PC-3 (cell line): Measurements from ENCODE around the gene CRISPLD2. TPM values are rescaled to one million over a fixed set of nuclear protein-coding genes. Genes with fewer than 3 reads are reported as not detected.

Source experiments
- ATAC-seq: fragments of 200-7000 bp; cut with Tn5 transposase; 2 replicates; pipeline ENCODE4 v1.9.1; 2020; ENCODE audit warnings: mild to moderate bottlenecking, moderate library complexity
- BruUV-seq: library from RNA; stranded (reverse); fragments of 400-500 nt; replicated peaks from 2 replicates; lab custom pipeline; 2021; lab: Mats Ljungman, UMichigan
- CTCF ChIA-PET: fragments of 300-600 bp; sonication (Branson Sonifier 250); formaldehyde crosslinking; loops from one replicate; lab custom pipeline; 2022; ENCODE audit warnings: antibody characterized with exemption; lab: Charles Lee
- POLR2A ChIA-PET: fragments of 300-600 bp; sonication (Branson Sonifier 250); formaldehyde crosslinking; loops from one replicate; lab custom pipeline; 2022; ENCODE audit warnings: antibody characterized with exemption; ENCODE audit not compliant: unreplicated experiment; lab: Charles Lee
- DNase-seq: peaks from one replicate; pipeline ENCODE4 v3.0.0-alpha.2; 2015
- H2AFZ ChIP-seq: fragments of 300-600 bp; sonication (generic); 2 replicates; pipeline ENCODE4 v1.6.0; 2016; ENCODE audit warnings: antibody characterized with exemption, low read length
- H3F3A ChIP-seq: fragments of 300-600 bp; sonication (generic); one replicate; pipeline ENCODE4 v1.6.0; 2017; ENCODE audit warnings: antibody characterized with exemption, low read length, control low read depth, mild to moderate bottlenecking; ENCODE audit not compliant: unreplicated experiment
- H3K27ac ChIP-seq: fragments of 300-600 bp; sonication (generic); 2 replicates; pipeline ENCODE4 v1.5.1; 2016; ENCODE audit warnings: mild to moderate bottlenecking, low read length
- H3K27me3 ChIP-seq: fragments of 300-600 bp; sonication (generic); 2 replicates; pipeline ENCODE4 v1.6.1; 2016; ENCODE audit warnings: low read length, mixed read lengths
- H3K36me3 ChIP-seq: fragments of 300-600 bp; sonication (generic); 2 replicates; pipeline ENCODE4 v1.6.1; 2016; ENCODE audit warnings: low read depth, mixed run types, low read length, mixed read lengths
- H3K4me1 ChIP-seq: fragments of 300-600 bp; sonication (generic); 2 replicates; pipeline ENCODE4 v1.5.1; 2016; ENCODE audit warnings: low read length; ENCODE audit not compliant: insufficient read depth
- H3K4me2 ChIP-seq: fragments of 300-600 bp; sonication (generic); 2 replicates; pipeline ENCODE4 v1.6.0; 2016; ENCODE audit warnings: low read length
- H3K4me3 ChIP-seq: fragments of 300-600 bp; sonication (generic); 2 replicates; pipeline ENCODE4 v1.5.1; 2016; ENCODE audit warnings: mild to moderate bottlenecking, low read length, mixed read lengths
- H3K79me2 ChIP-seq: fragments of 300-600 bp; sonication (generic); 2 replicates; pipeline ENCODE4 v1.6.1; 2017; ENCODE audit warnings: low read length, mixed read lengths
- H3K9ac ChIP-seq: fragments of 300-600 bp; sonication (generic); 2 replicates; pipeline ENCODE4 v1.6.0; 2016; ENCODE audit warnings: mild to moderate bottlenecking, low read length
- H3K9me2 ChIP-seq: fragments of 300-600 bp; sonication (generic); replicated peaks from 2 replicates; pipeline ENCODE4 v1.6.1; 2016; ENCODE audit warnings: mixed run types, low read length, mixed read lengths
- H3K9me3 ChIP-seq: fragments of 300-600 bp; sonication (generic); 2 replicates; pipeline ENCODE4 v1.6.1; 2016; ENCODE audit warnings: low read length, mixed read lengths
- H4K20me1 ChIP-seq: fragments of 300-600 bp; sonication (generic); 2 replicates; pipeline ENCODE4 v1.6.1; 2016; ENCODE audit warnings: low read length, mixed read lengths
- EZH2 ChIP-seq: fragments of 300-600 bp; sonication (generic); IDR thresholded peaks from one replicate; pipeline ENCODE4 v1.6.1; 2017; ENCODE audit warnings: antibody characterized with exemption, mild to moderate bottlenecking, low read length; ENCODE audit not compliant: unreplicated experiment
- EZH2phosphoT487 ChIP-seq: fragments of 300-600 bp; sonication (generic); IDR thresholded peaks from 2 replicates; pipeline ENCODE4 v1.6.1; 2018; ENCODE audit warnings: mild to moderate bottlenecking, antibody characterized with exemption, low read length, borderline replicate concordance
- intact Hi-C: fragments of 100-400 bp; cut with micrococcal nuclease; formaldehyde crosslinking; loops from 2 replicates; pipeline ENCODE4 v1.9.0; 2023
- total RNA-seq: library from RNA; depleted of rRNA; stranded (reverse); fragments of >200 nt; gene quantifications from 2 replicates; pipeline ENCODE4 v1.2.3, GENCODE V29; 2014
- TF ChIP-seq, protein P1 (sequence below): fragments of 300-600 bp; sonication (generic); conservative IDR thresholded peaks from 2 replicates; pipeline ENCODE4 v1.5.1; 2017; ENCODE audit warnings: antibody characterized with exemption, low read depth, mild to moderate bottlenecking, low read length

CRISPLD2 gene
- total RNA-seq, 1 experiment from 2014 or later, result 2.8 TPM

- Histone ChIP-seq H3K9me2 (no peaks in the 10 kb centered on the region), H3K79me2 (no peaks in the 10 kb centered on the region), H3F3A (no peaks in the 10 kb centered on the region), H3K4me3 (no peak overlapping the region), H3K36me3 (no peaks in the 10 kb centered on the region), H3K4me2 (no peak overlapping the region), H3K9me3 (no peaks in the 10 kb centered on the region), H3K9ac (no peak overlapping the region), H4K20me1 (no peaks in the 10 kb centered on the region), H3K4me1 (no peaks in the 10 kb centered on the region), H3K27me3 (no peaks in the 10 kb centered on the region), H3K27ac (no peak overlapping the region), H2AFZ (peak overlapping the region; percentile 34; the same call in 1 of the 2 replicates)
- intact Hi-C loops, result loop anchor here (1.0 kb wide), 2 partner anchors 27 to 198 kb away; no protein-coding TSS in a partner anchor
- no peak for TF ChIP-seq EZH2
- TF ChIP-seq, protein P1, sequence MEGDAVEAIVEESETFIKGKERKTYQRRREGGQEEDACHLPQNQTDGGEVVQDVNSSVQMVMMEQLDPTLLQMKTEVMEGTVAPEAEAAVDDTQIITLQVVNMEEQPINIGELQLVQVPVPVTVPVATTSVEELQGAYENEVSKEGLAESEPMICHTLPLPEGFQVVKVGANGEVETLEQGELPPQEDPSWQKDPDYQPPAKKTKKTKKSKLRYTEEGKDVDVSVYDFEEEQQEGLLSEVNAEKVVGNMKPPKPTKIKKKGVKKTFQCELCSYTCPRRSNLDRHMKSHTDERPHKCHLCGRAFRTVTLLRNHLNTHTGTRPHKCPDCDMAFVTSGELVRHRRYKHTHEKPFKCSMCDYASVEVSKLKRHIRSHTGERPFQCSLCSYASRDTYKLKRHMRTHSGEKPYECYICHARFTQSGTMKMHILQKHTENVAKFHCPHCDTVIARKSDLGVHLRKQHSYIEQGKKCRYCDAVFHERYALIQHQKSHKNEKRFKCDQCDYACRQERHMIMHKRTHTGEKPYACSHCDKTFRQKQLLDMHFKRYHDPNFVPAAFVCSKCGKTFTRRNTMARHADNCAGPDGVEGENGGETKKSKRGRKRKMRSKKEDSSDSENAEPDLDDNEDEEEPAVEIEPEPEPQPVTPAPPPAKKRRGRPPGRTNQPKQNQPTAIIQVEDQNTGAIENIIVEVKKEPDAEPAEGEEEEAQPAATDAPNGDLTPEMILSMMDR, result peak; percentile 70
- POLR2A ChIA-PET, result no interaction called here
- DNase-seq, result peak; percentile 85
- no TSS peak for BruUV-seq
- CTCF ChIA-PET, result interaction anchor here (0.5 to 1.5 kb wide), 3 partner anchors 14 to 27 kb away, joined by 3 to 5 read pairs (median 4); no protein-coding TSS in a partner anchor
- peak; percentile 96 for ATAC-seq
These were observed 132.8 kb downstream of the CRISPLD2 start for GRCh38 chr16:84952335-84953189.

DNA sequence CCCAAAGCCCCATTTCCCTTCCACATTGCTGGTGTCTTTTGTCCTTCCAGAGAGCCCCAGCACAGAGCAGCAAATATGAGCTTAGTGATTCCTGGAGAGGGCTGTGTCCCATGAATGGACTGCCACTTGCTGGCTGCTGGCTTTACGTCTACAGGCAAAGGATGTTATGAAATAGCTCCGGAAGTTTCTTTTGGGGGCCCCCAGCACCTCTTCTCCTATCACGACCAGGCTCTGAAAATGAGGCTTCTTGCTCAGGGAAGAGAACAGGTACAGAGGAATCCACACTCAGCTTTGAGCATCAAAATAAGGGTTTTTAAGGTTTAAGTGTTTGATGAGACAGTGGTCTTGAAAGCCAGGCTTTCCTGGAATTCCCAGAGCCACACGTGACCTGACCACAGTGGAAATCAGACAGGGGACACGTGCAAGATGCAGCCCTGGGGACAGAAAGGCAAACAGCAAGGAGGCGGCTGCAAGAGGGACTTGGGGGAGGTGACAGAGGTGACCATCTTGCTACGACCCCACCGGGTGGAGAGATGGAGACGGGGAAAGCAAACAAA is 133.5 kb downstream of the CRISPLD2 start:
- TF ChIP-seq EZH2phosphoT487 (no peak), EZH2 (no peak)
- TF ChIP-seq, protein P1, result no peak
- Histone ChIP-seq H2AFZ (no peak overlapping the region), H3K36me3 (no peaks in the 10 kb centered on the region), H3K4me2 (no peak overlapping the region), H3F3A (no peaks in the 10 kb centered on the region), H3K4me3 (no peak overlapping the region), H3K27me3 (no peaks in the 10 kb centered on the region), H3K9ac (no peak overlapping the region), H4K20me1 (no peaks in the 10 kb centered on the region), H3K79me2 (no peaks in the 10 kb centered on the region), H3K9me3 (no peaks in the 10 kb centered on the region), H3K27ac (no peak overlapping the region), H3K4me1 (no peaks in the 10 kb centered on the region), H3K9me2 (no peaks in the 10 kb centered on the region)
- ATAC-seq (no peak), DNase-seq (no peak)
- POLR2A ChIA-PET, result no interaction called here
- CTCF ChIA-PET, result interaction anchor here (1.2 kb wide), 1 partner anchor 28 kb away, joined by 5 read pairs; no protein-coding TSS in a partner anchor
- intact Hi-C loops, result no loop called here
- BruUV-seq, result no TSS peak

DNA sequence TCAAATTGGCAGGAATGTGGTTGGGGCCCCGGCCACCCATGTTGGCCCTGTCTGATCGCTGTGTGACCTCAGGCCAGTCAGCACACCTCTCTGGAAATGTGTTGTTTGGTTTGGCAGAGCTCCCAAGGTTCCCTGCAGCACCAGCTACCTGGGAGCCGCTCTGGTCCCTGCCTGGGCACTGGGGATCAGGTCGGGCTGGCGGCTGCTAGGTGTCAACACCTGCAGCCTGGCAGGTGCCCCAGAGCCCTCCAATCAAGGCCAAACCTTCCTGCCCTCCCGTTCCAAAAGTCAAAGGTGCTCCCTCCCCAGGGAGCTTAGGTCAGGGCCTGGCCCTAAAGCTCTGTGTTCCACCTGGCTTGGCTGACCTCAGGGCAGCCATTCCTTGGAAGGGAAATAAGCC is 135.6 kb downstream of the CRISPLD2 start:
- Histone ChIP-seq H3K79me2 (no peaks in the 10 kb centered on the region), H2AFZ (no peak overlapping the region), H3K9me2 (no peaks in the 10 kb centered on the region), H3F3A (no peaks in the 10 kb centered on the region), H3K4me2 (no peak overlapping the region), H3K27ac (no peak overlapping the region), H3K4me3 (no peak overlapping the region), H3K9ac (no peak overlapping the region), H3K36me3 (no peaks in the 10 kb centered on the region), H4K20me1 (no peaks in the 10 kb centered on the region), H3K27me3 (no peaks in the 10 kb centered on the region), H3K9me3 (no peaks in the 10 kb centered on the region), H3K4me1 (no peaks in the 10 kb centered on the region)
- POLR2A ChIA-PET, result no interaction called here
- intact Hi-C loops, result no loop called here
- TF ChIP-seq EZH2 (no peak), EZH2phosphoT487 (no peak)
- TF ChIP-seq, protein P1, result no peak
- ATAC-seq (no peak), DNase-seq (peak; percentile 4)
- BruUV-seq, result no TSS peak
- CTCF ChIA-PET, result no interaction called here
